NCI-H446 treated with DMSO at 0.1 percent for 48 hours (cell line): ENCODE data around the gene ZNF219.
"Not testable (repeated sequence)": the region's sequence is repeated elsewhere in the genome, so short reads cannot be mapped to it uniquely, and the experiment has no call there.

Experiments
- DNase-seq: peaks from one replicate; lab custom pipeline; 2025; lab: John Stamatoyannopoulos, UW

ZNF219 gene

GRCh38 chr14:21043387-21043973 is 55.0 kb downstream of the ZNF219 start:
- DNase-seq: no peak

- no peak for DNase-seq
These were observed 55.5 kb downstream of the ZNF219 start for GRCh38 chr14:21042918-21043317.

GRCh38 chr14:21041676-21042433 is 56.6 kb downstream of the ZNF219 start, which contains the start of gene RNASE7:
Gene RNASE7, plus strand, starts transcription at chr14:21042362. Its CDS starts 631 bp downstream, at chr14:21042993.
- no peak for DNase-seq

GRCh38 chr14:21040941-21041340 is 57.5 kb downstream of the ZNF219 start:
- not testable (repeated sequence) for DNase-seq

GRCh38 chr14:21040370-21040925 is 58.0 kb downstream of the ZNF219 start:
- DNase-seq: no peak
